ENCODE measurements around the gene SSC4D. TPM values are rescaled to one million over a fixed set of nuclear protein-coding genes. Genes with fewer than 3 reads are reported as not detected.
A peak's percentile ranks its signal among the peaks of the same experiment; 100 is the strongest.
"Not testable (repeated sequence)": the region's sequence is repeated elsewhere in the genome, so short reads cannot be mapped to it uniquely, and the experiment has no call there.

SSC4D gene
- total RNA-seq, result under 1 TPM in 1 of 2 experiments, not detected in 1; 0.47 TPM

- Mint-ChIP-seq H3K36me3 (ENCODE audit: low read depth) (no peaks in the 10 kb centered on the region), H3K27ac (no peak within 1 kb of the TSS), H3K9me3 (ENCODE audit: insufficient read depth) (no peaks in the 10 kb centered on the region), H3K4me3 (no peak within 1 kb of the TSS), H3K27me3 (ENCODE audit: low read depth) (peaks cover 3% of the 10 kb centered on the region), H3K4me1 (ENCODE audit: low read depth) (no peaks in the 10 kb centered on the region)
- POLR2A ChIA-PET, result no interaction called here
- CTCF ChIA-PET, result no interaction called here
- DNase-seq (no peak), ATAC-seq (no peak)
Observed at GRCh38 chr7:76409537-76409936, at the start of gene SSC4D. SSC4D (minus strand) TSS chr7:76409697; CDS start chr7:76404439, 5,258 bp downstream.

- H3K4me3 Mint-ChIP-seq; ATAC-seq; DNase-seq; H3K27ac Mint-ChIP-seq; H3K36me3 Mint-ChIP-seq (ENCODE audit: low read depth); H3K9me3 Mint-ChIP-seq (ENCODE audit: insufficient read depth); POLR2A ChIA-PET; H3K4me1 Mint-ChIP-seq (ENCODE audit: low read depth); CTCF ChIA-PET; H3K27me3 Mint-ChIP-seq (ENCODE audit: low read depth): not testable (repeated sequence)
Observed at GRCh38 chr7:76458504-76458903, 49.0 kb upstream of the SSC4D start.

GRCh38 chr7:76457017-76457416 lies 47.5 kb upstream of the SSC4D start:
- DNase-seq; H3K4me1 Mint-ChIP-seq (ENCODE audit: low read depth); CTCF ChIA-PET; H3K9me3 Mint-ChIP-seq (ENCODE audit: insufficient read depth); H3K4me3 Mint-ChIP-seq; H3K27me3 Mint-ChIP-seq (ENCODE audit: low read depth); ATAC-seq; POLR2A ChIA-PET; H3K36me3 Mint-ChIP-seq (ENCODE audit: low read depth); H3K27ac Mint-ChIP-seq: not testable (repeated sequence)

GRCh38 chr7:76445577-76446008 lies 36.1 kb upstream of the SSC4D start:
- POLR2A ChIA-PET; H3K27me3 Mint-ChIP-seq (ENCODE audit: low read depth); CTCF ChIA-PET; H3K9me3 Mint-ChIP-seq (ENCODE audit: insufficient read depth); H3K36me3 Mint-ChIP-seq (ENCODE audit: low read depth): not testable (repeated sequence)
- Mint-ChIP-seq H3K4me1 (ENCODE audit: low read depth) (peaks cover 16% of the 10 kb centered on the region), H3K4me3 (peak overlapping the region; percentile 60), H3K27ac (peak overlapping the region; percentile 85)
- peak; percentile 84 for ATAC-seq
- DNase-seq, result peak; percentile 43

GRCh38 chr7:76443846-76444245 lies 34.3 kb upstream of the SSC4D start:
- Mint-ChIP-seq H3K27ac (peak overlapping the region; percentile 70), H3K4me1 (ENCODE audit: low read depth) (peaks cover 16% of the 10 kb centered on the region), H3K4me3 (peak overlapping the region; percentile 40)
- peak; percentile 56 for ATAC-seq
- H3K9me3 Mint-ChIP-seq (ENCODE audit: insufficient read depth); H3K36me3 Mint-ChIP-seq (ENCODE audit: low read depth); POLR2A ChIA-PET; H3K27me3 Mint-ChIP-seq (ENCODE audit: low read depth); CTCF ChIA-PET; DNase-seq: not testable (repeated sequence)

- ATAC-seq; H3K4me3 Mint-ChIP-seq; H3K27ac Mint-ChIP-seq; H3K27me3 Mint-ChIP-seq (ENCODE audit: low read depth); H3K9me3 Mint-ChIP-seq (ENCODE audit: insufficient read depth); CTCF ChIA-PET; DNase-seq; H3K36me3 Mint-ChIP-seq (ENCODE audit: low read depth); POLR2A ChIA-PET: not testable (repeated sequence)
- peaks cover 16% of the 10 kb centered on the region for H3K4me1 Mint-ChIP-seq (ENCODE audit: low read depth)
Observed at GRCh38 chr7:76442664-76443446, 33.4 kb upstream of the SSC4D start.

GRCh38 chr7:76441792-76442191 lies 32.3 kb upstream of the SSC4D start:
- H3K36me3 Mint-ChIP-seq (ENCODE audit: low read depth); DNase-seq; CTCF ChIA-PET; H3K27ac Mint-ChIP-seq; POLR2A ChIA-PET; H3K9me3 Mint-ChIP-seq (ENCODE audit: insufficient read depth); H3K4me3 Mint-ChIP-seq; H3K27me3 Mint-ChIP-seq (ENCODE audit: low read depth): not testable (repeated sequence)
- ATAC-seq, result peak; percentile 50
- H3K4me1 Mint-ChIP-seq (ENCODE audit: low read depth), result peaks cover 16% of the 10 kb centered on the region

- H3K9me3 Mint-ChIP-seq (ENCODE audit: insufficient read depth); H3K36me3 Mint-ChIP-seq (ENCODE audit: low read depth): not testable (repeated sequence)
- CTCF ChIA-PET, result interaction anchor here (0.6 kb wide), 1 partner anchor 184 kb away, joined by 4 read pairs; no protein-coding TSS in a partner anchor
Observed at GRCh38 chr7:76440404-76440803, 30.9 kb upstream of the SSC4D start.

GRCh38 chr7:76439120-76439888 lies 29.8 kb upstream of the SSC4D start:
- H3K9me3 Mint-ChIP-seq (ENCODE audit: insufficient read depth); ATAC-seq; CTCF ChIA-PET: not testable (repeated sequence)

More at GRCh38 chr7:76440404-76440803, 30.9 kb upstream of the SSC4D start:
- POLR2A ChIA-PET; H3K27me3 Mint-ChIP-seq (ENCODE audit: low read depth); H3K4me3 Mint-ChIP-seq; DNase-seq; H3K27ac Mint-ChIP-seq; ATAC-seq: not testable (repeated sequence)
- peaks cover 14% of the 10 kb centered on the region for H3K4me1 Mint-ChIP-seq (ENCODE audit: low read depth)

GRCh38 chr7:76437873-76438272 lies 28.4 kb upstream of the SSC4D start:
- H3K27ac Mint-ChIP-seq; H3K27me3 Mint-ChIP-seq (ENCODE audit: low read depth); H3K4me1 Mint-ChIP-seq (ENCODE audit: low read depth); H3K36me3 Mint-ChIP-seq (ENCODE audit: low read depth); H3K4me3 Mint-ChIP-seq; H3K9me3 Mint-ChIP-seq (ENCODE audit: insufficient read depth); CTCF ChIA-PET; POLR2A ChIA-PET: not testable (repeated sequence)
- peak; percentile 77 for DNase-seq
- peak; percentile 71 for ATAC-seq

More at GRCh38 chr7:76439120-76439888, 29.8 kb upstream of the SSC4D start:
- H3K36me3 Mint-ChIP-seq (ENCODE audit: low read depth); H3K27ac Mint-ChIP-seq; H3K4me1 Mint-ChIP-seq (ENCODE audit: low read depth); DNase-seq; POLR2A ChIA-PET; H3K4me3 Mint-ChIP-seq; H3K27me3 Mint-ChIP-seq (ENCODE audit: low read depth): not testable (repeated sequence)

- Mint-ChIP-seq H3K9me3 (ENCODE audit: insufficient read depth) (no peaks in the 10 kb centered on the region), H3K27me3 (ENCODE audit: low read depth) (no peaks in the 10 kb centered on the region), H3K4me3 (no peak overlapping the region), H3K27ac (no peak overlapping the region), H3K36me3 (ENCODE audit: low read depth) (no peaks in the 10 kb centered on the region), H3K4me1 (ENCODE audit: low read depth) (no peaks in the 10 kb centered on the region)
- CTCF ChIA-PET, result no interaction called here
- POLR2A ChIA-PET, result no interaction called here
- DNase-seq (no peak), ATAC-seq (no peak)
Observed at GRCh38 chr7:76430836-76431235, 21.3 kb upstream of the SSC4D start.

- Mint-ChIP-seq H3K27ac (no peak overlapping the region), H3K9me3 (ENCODE audit: insufficient read depth) (no peaks in the 10 kb centered on the region), H3K4me3 (no peak overlapping the region), H3K36me3 (ENCODE audit: low read depth) (no peaks in the 10 kb centered on the region), H3K27me3 (ENCODE audit: low read depth) (no peaks in the 10 kb centered on the region), H3K4me1 (ENCODE audit: low read depth) (peaks cover under 1% of the 10 kb centered on the region)
- DNase-seq, result no peak
- ChIA-PET POLR2A (no interaction called here), CTCF (no interaction called here)
- ATAC-seq, result no peak
Observed at GRCh38 chr7:76430211-76430610, 20.7 kb upstream of the SSC4D start.

Measured in activated CD8-positive, alpha-beta T cell treated with anti-CD3 and anti-CD28 coated beads, Interleukin-2, amount 10 ng/mL, durations not matched to agents 7 days and 5 days (primary cell).